Heart right ventricle (tissue), 16 donors: ENCODE measurements around the gene ISCA2. TPM values are rescaled to one million over a fixed set of nuclear protein-coding genes. Genes with fewer than 3 reads are reported as not detected.

ENCODE experiments used
- ATAC-seq, 8 donors: fragments of 200-7000 bp; cut with Tn5 transposase; one replicate each; pipeline ENCODE4 v1.9.1; 2020; ENCODE audit warnings: mild to moderate bottlenecking in 8 of 8, moderate library complexity in 8 of 8, moderate number of reproducible peaks in 1 of 8
- DNase-seq, 2 donors: peaks; one replicate each; pipeline ENCODE4 v3.0.0-alpha.2; 2020
- H3K27ac ChIP-seq, 10 donors: fragments of 200-600 bp; sonication (generic) in 2 of 10; one replicate each; pipeline versions ENCODE4 v1.5.0 to v1.8.0; 2020 to 2022; ENCODE audit warnings: mild to moderate bottlenecking in 3 of 10
- H3K27me3 ChIP-seq, 7 donors: fragments of 200-600 bp; one replicate each; pipeline ENCODE4 v1.8.0; 2021 to 2022; ENCODE audit warnings: mild to moderate bottlenecking in 2 of 7
- H3K36me3 ChIP-seq, 9 donors: fragments of 200-600 bp; sonication (generic) in 1 of 9; one replicate each; pipeline versions ENCODE4 v1.5.0 to v1.8.0; 2020 to 2022; ENCODE audit warnings: mild to moderate bottlenecking in 2 of 9
- H3K4me1 ChIP-seq, 9 donors: fragments of 200-600 bp; sonication (generic) in 1 of 9; one replicate each; pipeline versions ENCODE4 v1.5.0 to v1.8.0; 2020 to 2022; ENCODE audit warnings: mild to moderate bottlenecking in 4 of 9
- H3K4me3 ChIP-seq, 10 donors: fragments of 200-600 bp; sonication (generic) in 2 of 10; one replicate each; pipeline versions ENCODE4 v1.5.0 to v1.8.0; 2020 to 2022; ENCODE audit warnings: mild to moderate bottlenecking in 7 of 10, moderate library complexity in 2 of 10
- H3K9me3 ChIP-seq, 11 donors: fragments of 200-600 bp in 10 of 11; sonication (generic) in 2 of 11; one replicate each; pipeline versions ENCODE4 v1.5.0 to v1.8.0; 2013 to 2022; ENCODE audit warnings: mild to moderate bottlenecking in 2 of 11, control low read depth in 1 of 11, moderate library complexity in 1 of 11
- WGBS, 2 donors: extraction: QIAGEN DNeasy Blood & Tissue Kit; methylation state at CpG; one replicate each; pipeline ENCODE4 v1.1.7; 2013; ENCODE audit warnings: inconsistent platforms in 1 of 2; 5-methylcytosine and 5-hydroxymethylcytosine counted together
- intact Hi-C, 10 donors: fragments of 100-400 bp; cut with DNase I; formaldehyde crosslinking; loops; one replicate each; pipeline versions ENCODE4 v1.11.1 to v1.14.2; 2022
- polyA plus RNA-seq, 2 donors: library from polyadenylated mRNA; stranded (reverse); fragments of 200-250 nt; gene quantifications; one replicate each; pipeline ENCODE4 v1.2.3, GENCODE V29; 2013
- total RNA-seq, 10 donors: library from RNA; stranded (reverse); fragmentation: NEBNext Ultra II Directional in 3 of 10; extraction: Animal tissue kit (Norgen Biotek cat#: 25700) in 3 of 10; gene quantifications; one replicate each; pipeline versions ENCODE4 v1.2.1 to v1.2.4, GENCODE V29; 2021 to 2023
- TF ChIP-seq, protein P1 (sequence below), 9 donors: fragments of 200-600 bp; sonication (generic) in 2 of 9; IDR thresholded peaks; one replicate each; pipeline versions ENCODE4 v1.5.0 to v1.8.0; 2021 to 2022; ENCODE audit warnings: antibody characterized with exemption in 9 of 9, mild to moderate bottlenecking in 5 of 9, moderate library complexity in 1 of 9
- donor health status: Arrhythmogenic right ventricular cardiomyopathy.
- donor health status: ischemic (EF 13 %, LVEDD 7.1; RV severe dilation, severe dysfunction).
- donor health status: healthy with polysubstance abuse.
- donor health status: DM: no; HTN: yes; CAD: no.
- donor health status: DM: no; HTN: no; CAD: no.
- donor health status: ischemic (EF 25% LVEDD 6.9; RV normal size, moderate dysfunction).
- donor health status: ischemic (EF 25% LVEDD 5.7; RV mildly dilated, moderate dysfunction).
- donor health status: healthy.
- donor health status: DM: yes; HTN: yes; CAD: no.
- donor health status: Ischemic cardiomyopathy.
- donor health status: ischemic (EF 35%, LVEDD 5.7; RV mildly dilated, moderate dysfunction).
- donor health status: nonischemic (EF 11% LVEDD 7.7; RV severe dilation, severe dysfunction).
- donor health status: DM: yes; HTN: yes; CAD: no.
- donor health status: PGD.
- donor health status: ischemic (EF 29% LVEDD 5.4; RV normal size, mild dysfunction).
- donor health status: nonischemic (EF 23%, LVEDD 6.1; RV moderate dilation, normal function).

The ISCA2 gene
- total and polyA plus RNA-seq, 12 donors = 20.6 to 44.3 (median 39.9) TPM

DNA sequence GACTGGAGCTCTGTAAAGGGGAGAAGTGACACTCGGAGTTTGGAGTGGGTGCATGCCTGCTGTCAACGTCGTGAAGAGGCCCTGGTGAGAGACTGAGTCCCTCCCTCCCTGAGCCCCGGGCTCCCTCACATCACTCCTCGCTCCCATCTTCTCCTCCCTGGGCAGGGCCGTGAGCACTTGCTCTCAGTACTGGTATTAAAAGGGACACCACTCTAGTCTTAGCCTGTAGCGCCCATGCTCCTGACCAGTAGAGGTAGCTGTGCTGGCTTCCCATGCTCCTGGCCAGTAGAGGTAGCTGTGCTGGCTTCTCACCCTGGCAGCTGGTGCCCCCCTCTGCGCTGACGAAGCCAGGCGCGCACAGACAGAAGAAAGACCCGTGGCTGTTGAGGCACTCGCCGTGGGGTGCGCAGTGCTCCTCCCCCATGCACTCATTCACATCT lies 14.7 kb downstream of the ISCA2 start:
- TF ChIP-seq, protein P1, sequence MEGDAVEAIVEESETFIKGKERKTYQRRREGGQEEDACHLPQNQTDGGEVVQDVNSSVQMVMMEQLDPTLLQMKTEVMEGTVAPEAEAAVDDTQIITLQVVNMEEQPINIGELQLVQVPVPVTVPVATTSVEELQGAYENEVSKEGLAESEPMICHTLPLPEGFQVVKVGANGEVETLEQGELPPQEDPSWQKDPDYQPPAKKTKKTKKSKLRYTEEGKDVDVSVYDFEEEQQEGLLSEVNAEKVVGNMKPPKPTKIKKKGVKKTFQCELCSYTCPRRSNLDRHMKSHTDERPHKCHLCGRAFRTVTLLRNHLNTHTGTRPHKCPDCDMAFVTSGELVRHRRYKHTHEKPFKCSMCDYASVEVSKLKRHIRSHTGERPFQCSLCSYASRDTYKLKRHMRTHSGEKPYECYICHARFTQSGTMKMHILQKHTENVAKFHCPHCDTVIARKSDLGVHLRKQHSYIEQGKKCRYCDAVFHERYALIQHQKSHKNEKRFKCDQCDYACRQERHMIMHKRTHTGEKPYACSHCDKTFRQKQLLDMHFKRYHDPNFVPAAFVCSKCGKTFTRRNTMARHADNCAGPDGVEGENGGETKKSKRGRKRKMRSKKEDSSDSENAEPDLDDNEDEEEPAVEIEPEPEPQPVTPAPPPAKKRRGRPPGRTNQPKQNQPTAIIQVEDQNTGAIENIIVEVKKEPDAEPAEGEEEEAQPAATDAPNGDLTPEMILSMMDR (IDR thresholded peaks at IDR 0.05) = peak in 3 of 9 donors; percentile 18 to 32 (median 21)
- Histone ChIP-seq H3K4me3 (no peak overlapping the region), H3K9me3 (no peaks in the 10 kb centered on the region), H3K4me1 (peaks cover 0 to 9% (median 0%) of the 10 kb centered on the region in 9 donors), H3K36me3 (peaks cover 0 to 61% (median 0%) of the 10 kb centered on the region in 9 donors), H3K27ac (no peak overlapping the region), H3K27me3 (peaks cover 0 to 6% (median 0%) of the 10 kb centered on the region in 7 donors)
- intact Hi-C loops = loop anchor here in 2 of 10 donors (5.0 to 10.0 kb wide), 2 partner anchors 96 to 99 kb away; no protein-coding TSS in a partner anchor
- WGBS, 2 donors = 41 to 45% methylated on average over 15 of the region's 15 CpGs
- DNase-seq (no peak), ATAC-seq (no peak)

DNA sequence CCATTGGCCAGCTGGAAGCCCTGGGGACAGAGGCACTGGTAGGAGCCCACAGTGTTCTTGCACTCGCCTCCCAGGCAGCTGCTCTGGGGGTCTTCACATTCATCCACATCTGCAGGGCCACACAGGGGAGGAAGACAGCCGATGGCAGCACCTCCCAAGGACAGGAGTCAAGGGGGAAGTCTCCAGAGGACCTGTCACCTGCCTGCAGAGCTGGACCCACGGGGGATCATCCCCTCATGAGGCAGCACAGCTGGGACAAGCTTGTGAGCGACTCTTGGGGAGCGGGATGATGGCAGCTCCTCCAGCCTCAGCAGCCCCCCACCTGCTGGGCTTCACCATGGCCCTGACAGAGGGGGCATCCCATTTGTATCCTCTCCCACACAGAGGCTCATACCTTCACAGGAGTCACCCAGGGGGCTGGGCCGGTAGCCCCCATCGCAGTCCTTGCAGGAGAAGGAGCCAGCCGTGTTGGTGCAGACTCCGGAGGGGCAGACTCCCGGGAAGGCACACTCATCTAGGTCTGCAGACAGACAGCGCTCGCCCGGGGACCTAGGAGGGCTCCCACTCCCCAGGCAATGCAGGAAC lies 15.4 kb downstream of the ISCA2 start:
- 76 to 81% methylated on average over 13 of the region's 13 CpGs for WGBS, 2 donors
- Histone ChIP-seq H3K4me3 (no peak overlapping the region), H3K27ac (no peak overlapping the region), H3K36me3 (peaks cover 0 to 56% (median 0%) of the 10 kb centered on the region in 9 donors), H3K9me3 (no peaks in the 10 kb centered on the region), H3K4me1 (peaks cover 0 to 11% (median 0%) of the 10 kb centered on the region in 9 donors), H3K27me3 (peaks cover 0 to 6% (median 0%) of the 10 kb centered on the region in 7 donors)
- intact Hi-C loops = loop anchor here in 2 of 10 donors (5.0 to 10.0 kb wide), 2 partner anchors 96 to 98 kb away; no protein-coding TSS in a partner anchor
- ATAC-seq (no peak), DNase-seq (no peak)
- TF ChIP-seq, protein P1 (IDR thresholded peaks at IDR 0.05) = no peak

DNA sequence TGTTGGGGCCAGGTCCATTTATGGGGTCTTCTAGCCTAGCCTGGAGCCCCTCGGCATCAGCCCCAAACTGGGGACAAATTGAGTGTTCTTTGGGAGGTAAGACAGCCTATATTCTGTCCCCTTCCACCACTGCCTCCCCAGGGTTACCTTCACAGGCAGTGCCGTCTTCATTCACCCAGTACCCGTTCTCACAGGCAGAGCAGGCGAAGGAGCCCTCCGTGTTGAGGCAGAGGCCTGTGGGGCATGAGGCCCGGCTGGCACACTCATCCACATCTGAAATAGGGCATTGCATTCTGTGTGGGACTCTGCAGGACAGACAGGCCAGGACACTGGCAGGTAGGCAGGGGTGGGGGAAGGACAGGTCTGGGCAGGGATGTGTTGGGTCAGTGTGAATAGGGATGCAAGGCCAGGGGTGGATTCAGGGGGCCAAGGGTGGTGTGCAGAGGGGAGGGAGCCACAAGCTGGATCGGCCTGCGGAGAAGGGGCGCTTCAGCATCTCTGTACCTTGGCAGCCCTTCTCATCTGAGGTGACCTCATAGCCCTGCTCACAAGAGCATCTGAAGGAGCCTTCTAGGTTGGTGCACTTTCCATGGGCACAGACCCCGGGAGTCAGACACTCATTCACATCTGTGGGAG lies 16.1 kb downstream of the ISCA2 start:
- WGBS, 2 donors = 91 to 93% methylated on average over 10 of the region's 10 CpGs
- Histone ChIP-seq H3K27me3 (peaks cover 0 to 6% (median 0%) of the 10 kb centered on the region in 7 donors), H3K9me3 (no peaks in the 10 kb centered on the region), H3K4me3 (no peak overlapping the region), H3K36me3 (peaks cover 0 to 48% (median 0%) of the 10 kb centered on the region in 9 donors), H3K27ac (no peak overlapping the region), H3K4me1 (peaks cover 0 to 15% (median 0%) of the 10 kb centered on the region in 9 donors)
- TF ChIP-seq, protein P1 (IDR thresholded peaks at IDR 0.05) = no peak
- ATAC-seq (no peak), DNase-seq (no peak)
- intact Hi-C loops = loop anchor here in 2 of 10 donors (5.0 to 10.0 kb wide), 2 partner anchors 95 to 98 kb away; no protein-coding TSS in a partner anchor

DNA sequence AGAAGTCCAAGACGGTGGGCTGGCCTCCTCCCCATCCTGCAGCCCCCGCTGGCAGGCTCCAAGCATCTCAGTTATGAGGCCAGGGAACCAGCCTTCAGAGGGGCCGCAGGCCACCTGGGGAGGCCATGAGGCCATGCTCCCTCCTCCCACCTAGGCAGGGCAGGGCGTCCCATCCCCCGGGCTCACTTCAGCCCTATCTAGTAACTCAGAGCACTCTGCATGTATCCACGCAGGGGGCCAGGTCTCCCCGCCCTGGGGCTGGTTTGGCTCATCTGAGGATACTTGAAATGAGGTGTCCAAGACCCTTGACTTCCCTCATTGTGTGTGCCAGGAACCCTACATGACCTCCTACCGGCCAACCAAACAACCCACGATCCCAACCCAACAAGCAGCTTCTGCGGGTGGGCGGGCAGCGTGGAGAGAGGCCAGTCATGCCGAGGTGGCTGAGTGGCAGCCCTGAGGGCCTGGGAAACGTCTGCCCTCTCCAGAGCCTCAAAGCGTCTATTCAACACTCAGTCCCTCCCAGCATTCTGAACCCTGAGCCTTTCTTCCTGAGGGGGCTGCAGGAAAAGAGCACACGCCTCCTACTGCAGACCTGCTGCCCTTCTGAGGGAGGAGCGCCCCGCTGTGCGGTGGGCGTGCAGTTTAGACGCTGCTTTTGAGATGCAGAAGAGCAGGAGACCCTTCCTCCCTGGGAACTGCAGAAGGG lies 16.8 kb downstream of the ISCA2 start:
- Histone ChIP-seq H3K27ac (peak overlapping the region in 2 of 10 donors; percentile 21 to 41), H3K4me1 (peaks cover 0 to 21% (median 0%) of the 10 kb centered on the region in 9 donors), H3K9me3 (no peaks in the 10 kb centered on the region), H3K27me3 (peaks cover 0 to 6% (median 0%) of the 10 kb centered on the region in 7 donors), H3K36me3 (peaks cover 0 to 44% (median 0%) of the 10 kb centered on the region in 9 donors), H3K4me3 (no peak overlapping the region)
- TF ChIP-seq, protein P1 (IDR thresholded peaks at IDR 0.05) = no peak
- DNase-seq = no peak
- intact Hi-C loops = no loop called here
- ATAC-seq = no peak
- 64 to 66% methylated on average over 21 of the region's 21 CpGs for WGBS, 2 donors
